KBM-7 (cell line): ENCODE data around the gene CCDC88C.
"Not testable (repeated sequence)": the region's sequence is repeated elsewhere in the genome, so short reads cannot be mapped to it uniquely, and the experiment has no call there.

Experiments
- DNase-seq: peaks from one replicate; pipeline ENCODE4 v3.0.0-alpha.2; 2015
- in situ Hi-C: fragments of 300-500 bp; cut with MboI; formaldehyde crosslinking; loops from 2 replicates; pipeline ENCODE4 v1.14.3; 2020; ENCODE audit warnings: low sequenced_read_pairs, low pct_unique_long_range_greater_than_20kb, mixed read lengths

CCDC88C gene

GRCh38 chr14:91230397-91231035, 187.1 kb downstream of the CCDC88C start:
- in situ Hi-C loops = no loop called here
- no peak for DNase-seq

GRCh38 chr14:91229743-91230200, 187.8 kb downstream of the CCDC88C start:
- in situ Hi-C loops = no loop called here
- DNase-seq = peak; percentile 90

- DNase-seq = no peak
- in situ Hi-C loops = no loop called here
Measured at GRCh38 chr14:91229005-91229382, 188.6 kb downstream of the CCDC88C start.

- DNase-seq = no peak
- in situ Hi-C loops = no loop called here
Measured at GRCh38 chr14:91228112-91229004, 189.3 kb downstream of the CCDC88C start.

GRCh38 chr14:91227183-91227628, 190.4 kb downstream of the CCDC88C start:
- in situ Hi-C loops = no loop called here
- no peak for DNase-seq

- DNase-seq, in situ Hi-C loops: not testable (repeated sequence)
Measured at GRCh38 chr14:91226360-91226759, 191.3 kb downstream of the CCDC88C start.

GRCh38 chr14:91225025-91225424, 192.6 kb downstream of the CCDC88C start:
- DNase-seq = no peak
- in situ Hi-C loops = no loop called here

GRCh38 chr14:91223028-91223783, 194.4 kb downstream of the CCDC88C start:
- DNase-seq = no peak
- in situ Hi-C loops = no loop called here
